Stimulated activated effector memory CD8-positive, alpha-beta T cell treated with anti-CD3 and anti-CD28 coated beads, Interleukin-12 subunit alpha, Interleukin-12 subunit beta, amount 100 ng/mL, for 72 hours (primary cell): ENCODE data around the gene CARTPT.

Experiments
- ATAC-seq: fragments of 150-1000 bp; cut with Tn5 transposase; 2 replicates; pipeline ENCODE4 v1.10.0; 2021
- DNase-seq, 2 donors: peaks; one replicate each; pipeline ENCODE4 v3.0.0; 2021 to 2022; ENCODE audit warnings: low spot score in 2 of 2
- H3K27ac Mint-ChIP-seq: one replicate; pipeline ENCODE4 v1.8.0; 2022; ENCODE audit warnings: mild to moderate bottlenecking, mixed read lengths
- H3K36me3 Mint-ChIP-seq: one replicate; pipeline ENCODE4 v1.8.0; 2022; ENCODE audit warnings: mild to moderate bottlenecking, mixed read lengths
- H3K4me1 Mint-ChIP-seq: one replicate; pipeline ENCODE4 v1.8.0; 2022; ENCODE audit warnings: mixed read lengths
- H3K4me3 Mint-ChIP-seq: one replicate; pipeline ENCODE4 v1.8.0; 2022; ENCODE audit warnings: mild to moderate bottlenecking, mixed read lengths
- H3K9me3 Mint-ChIP-seq: one replicate; pipeline ENCODE4 v1.8.0; 2022; ENCODE audit warnings: mixed read lengths

CARTPT gene

GRCh38 chr5:71719063-71719964, at the start of gene CARTPT:
TSS of gene CARTPT (plus strand) at chr5:71719275. CDS start at chr5:71719294, 19 bp downstream.
- Mint-ChIP-seq H3K4me1 (peaks cover 7% of the 10 kb centered on the region), H3K4me3 (no peak within 1 kb of the TSS), H3K9me3 (no peaks in the 10 kb centered on the region), H3K27ac (no peak within 1 kb of the TSS), H3K36me3 (no peaks in the 10 kb centered on the region)
- DNase-seq (no peak), ATAC-seq (peak; percentile 28)

- ATAC-seq (peak; percentile 51), DNase-seq (no peak)
- no peaks in the 10 kb centered on the region for H3K36me3 Mint-ChIP-seq
- H3K4me1 Mint-ChIP-seq = no peaks in the 10 kb centered on the region
- H3K9me3 Mint-ChIP-seq = no peaks in the 10 kb centered on the region
- H3K27ac Mint-ChIP-seq = no peak overlapping the region
- H3K4me3 Mint-ChIP-seq = no peak overlapping the region
Measured at GRCh38 chr5:71677977-71678376, 41.1 kb upstream of the CARTPT start.

GRCh38 chr5:71679714-71680113, 39.4 kb upstream of the CARTPT start:
- Mint-ChIP-seq H3K36me3 (no peaks in the 10 kb centered on the region), H3K27ac (no peak overlapping the region), H3K4me1 (no peaks in the 10 kb centered on the region), H3K9me3 (no peaks in the 10 kb centered on the region), H3K4me3 (no peak overlapping the region)
- ATAC-seq (no peak), DNase-seq (no peak)

GRCh38 chr5:71680510-71680909, 38.6 kb upstream of the CARTPT start:
- Mint-ChIP-seq H3K9me3 (no peaks in the 10 kb centered on the region), H3K27ac (no peak overlapping the region)

GRCh38 chr5:71681296-71681695, 37.8 kb upstream of the CARTPT start:
- no peaks in the 10 kb centered on the region for H3K9me3 Mint-ChIP-seq
- no peak for DNase-seq
- H3K4me3 Mint-ChIP-seq = no peak overlapping the region
- no peak for ATAC-seq
- H3K36me3 Mint-ChIP-seq = no peaks in the 10 kb centered on the region
- H3K4me1 Mint-ChIP-seq = no peaks in the 10 kb centered on the region
- H3K27ac Mint-ChIP-seq = no peak overlapping the region

More at GRCh38 chr5:71680510-71680909, 38.6 kb upstream of the CARTPT start:
- Mint-ChIP-seq H3K4me3 (no peak overlapping the region), H3K36me3 (no peaks in the 10 kb centered on the region), H3K4me1 (no peaks in the 10 kb centered on the region)
- DNase-seq (no peak), ATAC-seq (no peak)

GRCh38 chr5:71684309-71684708, 34.8 kb upstream of the CARTPT start:
- DNase-seq (no peak), ATAC-seq (no peak)
- H3K4me1 Mint-ChIP-seq = no peaks in the 10 kb centered on the region
- H3K27ac Mint-ChIP-seq = no peak overlapping the region
- H3K4me3 Mint-ChIP-seq = no peak overlapping the region
- H3K9me3 Mint-ChIP-seq = peaks cover 3% of the 10 kb centered on the region
- H3K36me3 Mint-ChIP-seq = no peaks in the 10 kb centered on the region

- H3K9me3 Mint-ChIP-seq = peaks cover 3% of the 10 kb centered on the region
- peak; percentile 40 for ATAC-seq
- no peak overlapping the region for H3K27ac Mint-ChIP-seq
- no peak for DNase-seq
- H3K4me1 Mint-ChIP-seq = peaks cover 18% of the 10 kb centered on the region
- no peaks in the 10 kb centered on the region for H3K36me3 Mint-ChIP-seq
- H3K4me3 Mint-ChIP-seq = no peak overlapping the region
Measured at GRCh38 chr5:71693828-71694427, 25.1 kb upstream of the CARTPT start.

GRCh38 chr5:71695071-71695470, 24.0 kb upstream of the CARTPT start:
- no peaks in the 10 kb centered on the region for H3K36me3 Mint-ChIP-seq
- no peak overlapping the region for H3K27ac Mint-ChIP-seq
- DNase-seq (no peak), ATAC-seq (no peak)
- no peak overlapping the region for H3K4me3 Mint-ChIP-seq
- peaks cover 18% of the 10 kb centered on the region for H3K4me1 Mint-ChIP-seq
- H3K9me3 Mint-ChIP-seq = peaks cover 3% of the 10 kb centered on the region

GRCh38 chr5:71695595-71695994, 23.5 kb upstream of the CARTPT start:
- ATAC-seq (no peak), DNase-seq (no peak)
- no peak overlapping the region for H3K27ac Mint-ChIP-seq
- H3K9me3 Mint-ChIP-seq = peaks cover 3% of the 10 kb centered on the region
- no peaks in the 10 kb centered on the region for H3K36me3 Mint-ChIP-seq
- H3K4me3 Mint-ChIP-seq = no peak overlapping the region
- peaks cover 18% of the 10 kb centered on the region for H3K4me1 Mint-ChIP-seq

- Mint-ChIP-seq H3K4me3 (no peak overlapping the region), H3K27ac (no peak overlapping the region), H3K9me3 (peaks cover 3% of the 10 kb centered on the region), H3K4me1 (peaks cover 18% of the 10 kb centered on the region), H3K36me3 (no peaks in the 10 kb centered on the region)
- DNase-seq (no peak), ATAC-seq (no peak)
Measured at GRCh38 chr5:71697967-71698366, 21.1 kb upstream of the CARTPT start.

GRCh38 chr5:71699233-71699632, 19.8 kb upstream of the CARTPT start:
- peaks cover 3% of the 10 kb centered on the region for H3K9me3 Mint-ChIP-seq
- H3K4me3 Mint-ChIP-seq = no peak overlapping the region
- no peak overlapping the region for H3K27ac Mint-ChIP-seq
- no peak for DNase-seq
- no peaks in the 10 kb centered on the region for H3K36me3 Mint-ChIP-seq
- peaks cover 13% of the 10 kb centered on the region for H3K4me1 Mint-ChIP-seq
- ATAC-seq = no peak

GRCh38 chr5:71699751-71700150, 19.3 kb upstream of the CARTPT start:
- Mint-ChIP-seq H3K36me3 (no peaks in the 10 kb centered on the region), H3K9me3 (peaks cover 3% of the 10 kb centered on the region), H3K4me1 (peaks cover 9% of the 10 kb centered on the region), H3K27ac (no peak overlapping the region), H3K4me3 (no peak overlapping the region)
- ATAC-seq = no peak
- DNase-seq = no peak

GRCh38 chr5:71700803-71701202, 18.3 kb upstream of the CARTPT start:
- ATAC-seq = no peak
- no peaks in the 10 kb centered on the region for H3K36me3 Mint-ChIP-seq
- H3K9me3 Mint-ChIP-seq = peaks cover 3% of the 10 kb centered on the region

GRCh38 chr5:71701407-71701806, 17.7 kb upstream of the CARTPT start:
- no peak overlapping the region for H3K4me3 Mint-ChIP-seq
- no peak for DNase-seq
- peak; percentile 73 for ATAC-seq
- H3K4me1 Mint-ChIP-seq = peaks cover 9% of the 10 kb centered on the region
- H3K9me3 Mint-ChIP-seq = peaks cover 3% of the 10 kb centered on the region
- no peak overlapping the region for H3K27ac Mint-ChIP-seq
- H3K36me3 Mint-ChIP-seq = no peaks in the 10 kb centered on the region

More at GRCh38 chr5:71700803-71701202, 18.3 kb upstream of the CARTPT start:
- no peak overlapping the region for H3K27ac Mint-ChIP-seq
- no peak overlapping the region for H3K4me3 Mint-ChIP-seq
- H3K4me1 Mint-ChIP-seq = peaks cover 9% of the 10 kb centered on the region
- no peak for DNase-seq

GRCh38 chr5:71703941-71704340, 15.1 kb upstream of the CARTPT start:
- no peaks in the 10 kb centered on the region for H3K4me1 Mint-ChIP-seq
- no peak overlapping the region for H3K4me3 Mint-ChIP-seq
- DNase-seq (no peak), ATAC-seq (no peak)
- no peaks in the 10 kb centered on the region for H3K36me3 Mint-ChIP-seq
- H3K27ac Mint-ChIP-seq = no peak overlapping the region
- H3K9me3 Mint-ChIP-seq = no peaks in the 10 kb centered on the region

GRCh38 chr5:71705421-71705820, 13.7 kb upstream of the CARTPT start:
- no peak for ATAC-seq
- DNase-seq = no peak
- H3K4me1 Mint-ChIP-seq = no peaks in the 10 kb centered on the region
- H3K27ac Mint-ChIP-seq = no peak overlapping the region
- H3K36me3 Mint-ChIP-seq = no peaks in the 10 kb centered on the region
- no peaks in the 10 kb centered on the region for H3K9me3 Mint-ChIP-seq
- no peak overlapping the region for H3K4me3 Mint-ChIP-seq
